Stimulated activated CD4-positive, alpha-beta T cell treated with anti-CD3 and anti-CD28 coated beads, TNF-alpha, amount 100 ng/mL, for 1 hour (primary cell): ENCODE measurements around the gene LIM2.
"Not testable (repeated sequence)": the region's sequence is repeated elsewhere in the genome, so short reads cannot be mapped to it uniquely, and the experiment has no call there.

Source experiments
- DNase-seq, 3 donors: peaks; one replicate each; pipeline ENCODE4 v3.0.0-alpha.2; 2020; ENCODE audit warnings: low read depth in 3 of 3, low spot score in 1 of 3

Gene LIM2

GRCh38 chr19:51397453-51397852 is 9.7 kb upstream of the LIM2 start:
- DNase-seq, result not testable (repeated sequence)

DNA sequence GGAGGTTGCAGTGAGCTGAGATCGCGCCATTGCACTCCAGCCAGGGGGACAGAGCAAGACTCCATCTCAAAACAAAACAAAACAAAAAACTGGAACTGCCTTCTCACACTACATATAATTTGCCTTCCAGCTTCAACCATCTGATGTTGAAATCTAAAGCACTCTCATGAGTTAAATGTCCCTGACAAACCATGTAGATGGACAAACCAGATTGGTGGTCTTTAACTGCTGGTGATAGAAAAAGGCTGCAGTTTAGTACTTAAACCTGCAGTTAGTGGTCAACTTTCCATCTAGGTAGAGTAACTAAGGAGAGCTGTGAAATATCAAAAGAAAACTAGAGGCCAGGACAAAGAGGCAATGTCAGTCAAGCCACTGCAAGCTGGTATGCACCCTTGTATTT is 8.4 kb upstream of the LIM2 start:
- DNase-seq, result no peak

GRCh38 chr19:51394050-51394836 is 6.5 kb upstream of the LIM2 start:
- peak; percentile 56 to 65 (median 59) for DNase-seq

DNA sequence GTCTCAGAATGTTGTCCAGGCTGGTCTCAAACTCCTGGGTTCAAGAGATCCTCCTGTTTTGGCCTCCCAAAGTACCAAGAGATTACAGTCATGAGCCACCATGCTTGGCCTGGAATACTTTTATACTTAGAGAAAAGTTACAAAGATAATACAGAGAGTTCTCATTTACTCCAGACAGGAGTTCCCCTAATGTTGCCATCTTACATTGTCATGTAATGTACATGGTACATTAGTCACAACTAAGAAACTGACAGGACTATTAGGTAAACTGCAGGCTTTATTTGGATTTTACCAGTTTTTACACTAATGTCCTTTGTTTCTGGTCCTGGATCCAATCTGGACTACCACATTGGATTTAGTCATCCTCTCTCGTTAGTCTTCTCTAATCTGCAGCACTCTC is 4.9 kb upstream of the LIM2 start:
- no peak for DNase-seq

DNA sequence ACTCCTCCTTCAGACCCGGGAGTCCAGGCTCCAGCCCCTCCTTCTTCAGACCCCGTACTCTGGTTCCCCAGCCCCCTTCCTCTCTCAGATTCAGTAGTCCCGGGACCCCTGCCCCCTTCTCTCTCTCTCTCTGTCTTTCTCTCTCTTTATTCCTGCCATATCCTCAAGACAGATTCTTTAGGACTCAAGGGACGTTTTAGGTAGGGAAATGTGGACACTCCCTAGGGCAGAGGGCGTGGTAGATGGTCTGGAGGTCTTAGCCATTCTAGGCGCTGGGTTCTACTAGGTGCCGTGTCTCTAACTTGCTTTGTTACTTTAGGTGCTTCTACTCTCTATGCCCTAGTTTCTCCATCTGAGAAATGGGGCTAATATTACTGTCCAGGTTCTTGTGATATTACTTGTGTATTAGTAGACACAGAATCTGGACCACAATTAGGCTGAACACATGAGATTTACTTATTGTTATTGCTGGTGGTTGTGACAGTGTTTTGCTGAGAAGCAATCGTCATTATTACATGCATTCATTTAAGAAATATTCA is 3.4 kb upstream of the LIM2 start:
- no peak for DNase-seq

- DNase-seq, result no peak
Measured at GRCh38 chr19:51389143-51389542, 1.4 kb upstream of the LIM2 start.

GRCh38 chr19:51386882-51387520 is 773 bp downstream of the LIM2 start:
- no peak for DNase-seq

GRCh38 chr19:51382004-51382403 is 5.8 kb downstream of the LIM2 start:
- no peak for DNase-seq

GRCh38 chr19:51380379-51380778 is 7.4 kb downstream of the LIM2 start:
- DNase-seq, result no peak

DNA sequence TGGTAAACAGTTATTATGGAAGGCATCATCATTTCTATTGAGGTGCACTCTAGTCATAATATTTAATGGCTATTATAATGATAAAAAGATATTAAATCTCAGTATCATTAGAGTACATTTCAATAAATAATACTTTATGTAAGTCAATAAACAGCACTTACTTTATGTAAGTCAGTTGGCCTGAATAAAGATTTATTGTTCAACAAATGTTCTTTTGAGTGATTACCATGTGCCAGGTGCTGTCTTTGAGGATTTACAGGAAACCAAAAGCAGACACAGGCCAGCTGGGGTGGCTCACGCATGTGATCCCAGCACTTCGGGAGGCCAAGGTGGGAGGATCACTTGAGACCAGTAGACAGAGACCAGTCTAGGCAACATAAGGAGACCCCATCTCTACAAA is 10.4 kb downstream of the LIM2 start:
- no peak for DNase-seq

GRCh38 chr19:51375504-51376221 is 12.1 kb downstream of the LIM2 start:
- no peak for DNase-seq

DNA sequence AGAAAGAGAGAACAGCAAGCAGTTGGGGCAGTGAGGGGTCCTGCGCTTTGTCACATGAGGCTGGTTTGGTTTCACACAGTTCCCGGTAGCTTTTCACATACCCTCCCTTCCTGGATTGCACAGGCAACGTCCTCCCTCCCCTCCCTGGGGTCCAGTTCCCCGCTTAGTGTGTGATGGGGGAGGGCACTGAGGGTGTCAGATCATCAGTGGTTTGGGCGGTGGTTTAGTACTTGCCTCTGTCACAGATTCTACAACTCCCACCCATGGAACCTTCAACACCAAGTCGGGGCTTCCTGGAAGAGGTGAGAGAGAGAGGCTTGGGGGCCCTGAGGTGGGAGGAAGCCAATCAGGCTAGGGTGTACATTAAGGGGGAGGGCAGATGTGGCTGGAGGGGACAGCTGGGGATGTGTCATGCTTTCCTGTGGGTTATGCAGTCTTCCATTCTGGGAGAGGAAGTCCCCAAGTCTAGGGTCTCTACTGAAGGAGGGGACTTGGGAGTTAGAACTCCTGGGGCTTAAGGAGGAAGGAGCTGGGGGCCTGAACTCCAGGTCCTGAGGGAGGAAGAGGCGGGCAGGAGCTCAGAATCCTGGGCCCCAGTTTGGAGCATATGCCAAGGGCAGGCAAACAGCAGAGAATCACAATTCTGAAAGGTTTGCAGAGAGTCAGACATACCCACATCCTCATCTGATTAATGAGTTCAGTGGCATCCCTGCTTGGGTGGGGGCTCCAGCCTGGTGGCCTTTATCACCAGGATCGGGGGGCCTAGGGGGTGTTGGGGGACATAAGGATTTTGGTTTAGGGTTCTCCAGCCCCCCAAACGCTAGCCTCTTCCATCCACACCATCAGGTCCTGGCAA is 14.9 kb downstream of the LIM2 start, which contains the start of gene NKG7:
Gene NKG7 (minus strand): TSS at position 6 of the 856 bp plus-strand sequence. CDS start 119 bp downstream, outside the sequence.
- DNase-seq, result peak; percentile 31 to 36 (median 35)

DNA sequence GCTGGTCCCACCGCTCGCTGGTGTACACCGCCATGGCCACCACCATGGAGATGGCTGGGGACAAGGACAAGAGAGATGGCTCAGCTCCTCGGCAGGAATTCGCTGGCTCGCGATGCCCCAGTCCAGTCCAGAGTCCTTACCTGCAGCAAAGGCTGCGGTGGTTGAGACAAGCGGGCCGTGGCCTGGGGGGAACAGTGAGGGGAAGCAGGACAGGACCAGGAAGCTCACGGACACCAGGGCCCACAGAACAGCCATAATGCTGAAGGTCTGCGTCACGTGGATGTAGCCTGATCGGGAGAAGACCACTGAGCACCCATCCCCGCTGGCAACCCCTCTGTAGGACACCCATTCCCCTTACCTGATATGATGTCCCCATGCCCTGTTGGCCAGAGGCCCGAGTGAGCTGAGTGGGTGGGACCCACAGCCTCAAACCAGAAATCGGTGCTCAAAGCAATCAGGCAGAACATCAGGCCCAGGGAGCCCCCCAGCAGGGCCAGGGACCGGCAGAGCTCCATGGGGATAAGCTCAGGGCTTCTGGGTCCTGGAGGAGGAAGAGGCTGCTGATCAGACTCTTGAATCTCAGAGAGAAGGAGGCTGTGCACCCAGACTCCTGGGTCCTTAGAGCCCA is 15.6 kb downstream of the LIM2 start:
- no peak for DNase-seq

DNA sequence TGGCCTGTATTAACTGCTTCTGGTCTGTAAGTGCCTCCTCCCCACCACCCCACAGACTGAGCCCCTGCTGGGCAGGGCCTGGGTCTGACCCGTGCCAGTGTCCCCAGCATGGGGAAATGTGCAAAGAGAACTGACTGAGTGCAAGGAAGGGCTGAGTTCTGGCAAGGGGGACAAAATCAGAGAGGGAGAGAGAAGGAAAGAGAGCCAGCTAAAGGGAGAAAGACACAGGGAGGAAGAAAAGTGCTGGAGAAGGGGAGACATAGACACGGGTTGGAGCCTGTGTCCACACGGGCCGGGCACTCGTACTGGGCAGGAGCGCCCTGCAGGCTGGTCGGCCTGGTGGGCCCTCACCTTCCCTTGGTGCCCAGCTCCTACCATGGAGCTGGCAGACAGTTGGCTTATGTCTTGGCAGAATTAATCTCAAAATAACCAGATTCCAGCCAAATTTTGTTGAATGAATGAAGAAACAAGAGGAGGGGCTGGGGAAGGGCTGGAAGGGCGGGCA is 16.5 kb downstream of the LIM2 start:
- no peak for DNase-seq

GRCh38 chr19:51370230-51370629 is 17.5 kb downstream of the LIM2 start:
- no peak for DNase-seq

GRCh38 chr19:51368366-51369282 is 19.1 kb downstream of the LIM2 start, which contains the start of gene CLDND2:
CLDND2 (minus strand) TSS chr19:51369003; CDS start chr19:51368577, 426 bp downstream.
- DNase-seq, result no peak

DNA sequence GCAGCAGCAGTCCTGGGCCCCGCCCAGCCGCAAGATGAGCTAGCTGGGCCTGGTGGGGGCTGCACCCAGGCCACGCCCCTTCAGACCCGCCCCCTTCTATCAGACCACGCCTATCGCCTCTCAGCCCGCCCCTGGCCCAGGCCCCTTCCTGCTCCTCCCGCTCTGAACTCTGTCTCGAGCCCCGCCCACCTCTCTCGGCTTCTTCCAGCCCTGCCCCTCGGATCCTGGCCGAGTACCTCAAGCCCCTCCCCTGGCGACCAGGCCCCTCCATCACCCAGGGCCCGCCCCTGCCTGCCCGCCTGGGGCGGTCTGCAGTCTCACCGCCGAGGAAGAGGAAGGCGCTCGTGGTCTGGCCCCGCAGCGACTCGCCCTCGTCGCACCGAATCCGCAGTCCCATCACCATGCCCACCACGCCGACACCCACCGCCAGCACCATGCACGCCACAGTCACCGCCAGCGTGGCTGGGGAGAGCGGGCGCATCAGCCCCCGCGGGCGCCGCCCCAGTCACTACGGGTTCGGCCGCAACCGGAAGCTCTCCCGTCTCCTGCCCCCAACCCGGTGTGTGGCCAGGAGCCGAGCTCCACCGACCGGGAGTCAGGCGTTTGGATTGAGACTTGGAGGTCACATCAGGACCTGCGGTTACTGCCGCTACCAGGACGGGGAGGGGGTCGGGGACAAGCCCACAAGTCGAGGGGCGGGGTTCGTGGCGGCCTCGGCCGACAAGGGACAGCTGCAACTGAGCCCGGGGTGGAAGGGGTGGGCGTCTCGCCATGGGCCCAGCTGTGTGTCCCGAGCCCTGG is 20.0 kb downstream of the LIM2 start:
- DNase-seq, result peak; percentile 88 to 98 (median 90)

- no peak for DNase-seq
Measured at GRCh38 chr19:51367255-51367564, 20.6 kb downstream of the LIM2 start.
